Left hindlimb (tissue), 1 donor: Measurements from ENCODE around the gene PPARA.

ENCODE experiments used
- DNase-seq: peaks from one replicate; pipeline ENCODE4 v3.0.0-alpha.2; 2018

The PPARA gene

DNA sequence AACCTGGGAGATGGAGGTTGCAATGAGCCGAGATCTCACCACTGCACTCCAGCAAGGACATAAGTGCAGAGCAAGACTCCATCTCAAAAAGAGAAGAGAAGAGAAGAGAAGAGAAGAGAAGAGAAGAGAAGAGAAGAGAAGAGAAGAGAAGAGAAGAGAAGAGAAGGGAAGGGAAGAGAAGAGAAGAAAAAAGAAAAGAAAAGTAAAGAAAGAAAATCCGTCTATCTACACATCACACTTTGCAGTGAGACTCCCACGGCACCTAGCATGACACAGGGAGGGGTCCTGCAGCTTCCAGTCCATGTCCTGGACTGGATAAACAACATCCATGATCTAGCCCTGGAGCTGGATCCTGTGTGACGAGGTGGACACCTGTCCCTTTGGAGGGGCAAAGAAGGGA lies 4.0 kb upstream of the PPARA start:
- DNase-seq, result no peak

DNA sequence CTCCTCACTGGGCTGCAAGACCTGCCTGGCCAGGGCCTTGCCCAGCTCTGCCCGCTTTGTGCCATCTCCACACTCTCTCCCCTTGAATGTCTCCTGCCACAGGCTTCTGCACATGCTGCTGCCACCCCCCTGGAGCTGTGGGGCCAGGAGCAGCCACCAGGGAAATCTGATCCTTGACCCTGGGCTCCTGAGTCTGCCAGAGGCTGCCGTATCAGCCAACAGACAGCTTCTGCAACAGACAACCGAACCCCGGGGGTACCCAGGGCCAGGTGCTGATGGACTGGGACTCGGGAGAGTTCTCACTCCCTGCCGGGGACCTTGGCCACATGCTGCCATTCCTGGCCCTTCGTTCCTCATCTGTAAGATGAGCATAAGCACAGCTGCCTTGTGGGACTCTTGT lies 3.3 kb upstream of the PPARA start:
- peak; percentile 27 for DNase-seq

- DNase-seq, result peak; percentile 26
These were observed 2.7 kb upstream of the PPARA start for GRCh38 chr22:46147471-46148267.

DNA sequence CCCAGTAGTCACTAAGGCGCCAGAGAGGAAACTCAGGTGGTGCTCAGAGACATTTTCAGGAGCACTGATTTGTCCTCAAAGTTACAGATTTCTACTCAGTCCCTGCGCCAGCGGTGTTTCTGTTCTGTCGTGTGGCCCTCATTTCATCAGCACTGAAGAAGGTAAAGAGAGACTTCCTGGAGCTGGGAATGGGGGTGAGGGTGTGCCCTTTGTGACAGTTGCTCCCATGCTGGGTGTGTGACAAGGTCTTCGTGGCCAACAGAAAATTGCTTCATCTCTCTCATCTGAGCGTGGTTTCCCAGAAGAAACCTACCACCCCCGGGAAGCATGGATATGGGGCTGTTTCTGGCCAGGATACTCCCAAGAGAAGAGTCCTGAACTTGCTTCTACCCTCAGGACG lies 2.0 kb upstream of the PPARA start:
- DNase-seq, result no peak

- DNase-seq, result no peak
These were observed 1.4 kb upstream of the PPARA start for GRCh38 chr22:46148816-46149511.

- peak; percentile 80 for DNase-seq
These were observed 753 bp upstream of the PPARA start for GRCh38 chr22:46149512-46150033.

DNA sequence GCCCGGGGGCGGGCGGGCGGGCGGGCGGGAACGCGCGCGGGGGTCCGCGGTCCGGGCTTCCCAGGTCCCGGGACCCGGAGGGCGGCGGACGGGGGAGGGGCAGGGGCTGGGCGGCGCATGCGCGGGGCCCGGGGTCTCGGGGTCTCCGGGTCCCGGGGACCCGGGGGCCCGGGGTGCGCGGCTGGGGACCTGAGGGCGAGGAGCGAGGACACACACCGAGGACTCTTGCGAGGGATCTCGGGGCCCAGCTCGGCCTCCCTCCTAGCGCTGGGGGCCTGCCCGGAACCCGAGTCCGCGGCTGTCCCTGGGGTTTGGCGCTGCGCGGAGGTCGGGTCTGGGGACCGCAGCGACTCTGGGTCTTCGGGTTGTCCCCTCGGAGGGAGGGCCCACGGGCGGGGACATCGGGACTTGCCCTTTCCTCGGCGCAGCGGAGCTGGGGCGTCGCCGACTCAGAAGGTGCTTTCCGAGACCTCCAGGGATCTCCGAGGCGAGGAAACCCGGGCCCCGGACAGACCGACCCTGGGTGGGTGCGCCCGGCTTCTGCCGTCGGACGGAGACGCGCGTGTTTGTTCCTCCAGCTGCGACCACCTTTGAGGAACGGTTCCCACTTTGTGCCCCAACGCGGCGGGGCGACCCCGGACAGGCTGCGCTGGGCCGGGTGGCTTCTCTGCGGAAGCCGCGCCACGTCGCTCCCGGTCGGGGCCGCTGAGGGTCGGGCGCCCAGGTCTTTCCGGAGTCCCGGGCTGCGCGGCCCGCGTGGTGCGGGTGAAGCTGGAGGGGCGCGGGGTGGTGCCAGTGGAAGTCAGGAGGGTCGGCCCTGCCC lies 540 bp downstream of the PPARA start:
- no peak for DNase-seq

GRCh38 chr22:46153930-46154329 lies 3.6 kb downstream of the PPARA start:
- DNase-seq, result no peak

GRCh38 chr22:46156031-46156430 lies 5.7 kb downstream of the PPARA start:
- DNase-seq, result no peak

- no peak for DNase-seq
These were observed 8.0 kb downstream of the PPARA start for GRCh38 chr22:46158283-46158682.

DNA sequence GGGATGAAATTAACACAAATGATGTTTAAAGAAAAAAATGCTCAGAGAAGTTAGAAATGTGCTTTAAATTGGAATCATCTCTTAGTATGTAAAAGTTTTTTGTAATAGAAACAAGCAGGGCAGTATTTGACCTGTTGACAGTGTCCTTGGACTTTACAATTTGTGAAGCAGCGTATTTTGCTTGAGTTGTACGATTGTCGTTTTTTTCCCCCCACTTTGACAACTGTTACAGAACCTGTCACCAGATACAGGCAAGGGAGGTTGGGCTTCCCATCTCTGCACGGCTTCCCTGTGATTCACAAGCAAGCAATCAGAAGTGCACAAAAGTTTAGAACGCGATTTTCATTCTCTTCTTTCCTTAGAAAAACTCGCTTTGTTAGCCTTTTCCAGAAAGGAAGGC lies 8.9 kb downstream of the PPARA start:
- DNase-seq, result no peak

- DNase-seq, result no peak
These were observed 9.5 kb downstream of the PPARA start for GRCh38 chr22:46159777-46160176.

DNA sequence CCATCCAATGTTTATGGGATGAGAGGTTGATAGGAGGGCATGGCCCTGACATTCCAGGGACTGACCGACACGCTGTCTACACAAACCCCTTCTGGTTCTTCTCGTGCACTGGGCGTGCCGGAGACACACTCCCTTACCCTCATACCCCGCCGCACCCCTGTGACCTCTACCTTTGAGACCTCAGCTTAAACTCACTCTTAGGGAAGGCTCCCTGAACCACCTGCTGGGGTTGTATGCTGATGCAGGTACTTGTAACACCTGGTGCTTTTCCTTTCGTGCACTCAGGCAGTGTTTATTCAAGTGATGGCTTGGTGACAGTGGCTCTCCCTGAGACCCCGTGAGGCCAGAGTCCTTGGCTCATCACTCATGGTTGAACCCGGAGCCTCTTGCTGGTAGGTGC lies 12.0 kb downstream of the PPARA start:
- DNase-seq, result no peak

DNA sequence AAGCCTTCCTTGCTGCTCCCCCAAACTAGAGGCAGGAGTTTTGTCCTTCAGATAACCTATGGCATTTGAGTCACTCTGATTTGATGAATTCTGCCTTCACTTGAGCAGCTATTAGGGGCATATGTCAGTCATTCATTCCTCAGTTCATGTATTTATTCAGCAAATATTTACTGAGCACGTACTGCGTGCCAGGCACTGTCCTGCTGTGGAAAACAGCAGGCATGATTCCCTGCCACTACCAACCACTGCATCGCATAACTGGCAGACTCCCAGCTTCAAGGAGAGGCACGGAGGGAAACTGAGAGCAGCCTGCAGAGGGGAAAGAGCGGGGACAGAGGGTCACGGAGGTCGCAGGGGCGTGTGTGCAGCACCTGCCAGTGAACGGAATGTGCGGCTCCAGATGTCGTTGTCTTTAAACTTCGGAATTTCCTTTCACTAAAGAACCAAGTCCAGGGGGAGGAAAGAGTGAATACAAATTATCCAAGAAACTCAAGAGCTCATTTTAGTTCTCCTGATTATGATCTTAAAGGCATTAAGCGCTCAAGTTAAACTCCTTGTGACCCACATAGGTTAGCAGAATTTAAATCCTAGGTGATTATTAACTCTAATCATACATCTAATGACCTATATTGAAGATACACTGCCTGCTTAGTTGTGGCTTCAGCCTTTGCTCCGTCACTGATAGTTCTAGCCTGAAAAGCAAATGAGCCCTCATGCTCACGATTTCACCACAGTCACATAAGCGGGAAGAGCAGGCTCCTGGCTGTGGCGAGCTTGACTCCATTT lies 12.6 kb downstream of the PPARA start:
- no peak for DNase-seq

- DNase-seq, result no peak
These were observed 13.2 kb downstream of the PPARA start for GRCh38 chr22:46163557-46163888.

DNA sequence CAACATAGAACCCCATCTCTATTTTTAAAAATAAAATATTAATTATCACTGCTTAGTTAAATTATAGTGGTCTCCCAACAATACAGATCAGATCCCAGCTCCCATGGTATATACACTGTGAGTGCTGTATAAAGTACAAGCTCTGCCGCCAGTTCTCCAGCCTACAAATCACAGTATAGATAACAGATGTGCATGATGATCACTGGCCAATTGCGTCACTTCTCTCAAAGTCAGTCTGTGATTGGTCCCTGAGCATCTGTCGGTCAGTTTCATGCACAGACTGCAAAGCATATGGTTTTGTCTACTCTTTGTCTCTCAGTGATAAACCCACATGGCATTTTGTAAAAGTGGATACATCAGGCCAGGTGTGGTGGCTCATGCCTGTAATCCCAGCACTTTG lies 15.7 kb downstream of the PPARA start:
- DNase-seq, result no peak

DNA sequence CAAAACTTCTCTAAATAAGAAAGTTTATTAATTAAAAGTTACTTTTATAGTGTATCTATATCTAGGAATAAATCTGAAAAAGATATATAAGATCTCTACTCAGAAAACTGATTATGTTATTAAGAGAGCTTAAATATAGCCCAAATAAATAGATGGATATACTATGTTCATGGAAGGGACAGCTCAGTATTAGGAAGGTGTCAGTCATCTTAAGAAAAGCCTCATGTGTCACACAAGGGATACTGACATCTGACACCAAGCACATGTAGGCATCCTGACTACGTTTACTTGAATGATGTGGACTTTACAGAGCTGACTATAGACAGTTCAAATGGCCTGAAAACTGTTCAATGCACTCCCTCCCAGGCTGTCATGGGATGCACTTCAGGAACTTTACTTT lies 19.3 kb downstream of the PPARA start:
- DNase-seq, result no peak

DNA sequence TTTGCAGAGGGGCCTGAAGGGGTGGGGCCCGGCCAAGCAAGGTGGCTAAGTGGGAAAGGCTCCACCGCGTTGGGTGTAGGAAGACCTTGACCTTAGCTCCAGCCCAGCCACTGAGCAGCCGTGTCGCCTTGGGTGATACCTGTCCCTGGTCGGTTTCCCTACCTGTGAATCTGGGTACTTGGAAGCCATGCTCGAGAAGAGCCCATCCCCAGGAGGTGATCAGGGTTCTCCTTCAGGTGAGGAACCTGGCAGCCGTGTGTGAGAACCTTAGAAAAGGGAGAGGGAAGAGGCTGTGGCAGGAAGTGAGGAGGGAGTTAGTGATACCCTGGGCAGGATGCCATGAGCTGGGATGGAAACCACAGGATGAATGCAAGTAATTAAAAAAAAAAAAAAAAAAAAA lies 21.6 kb downstream of the PPARA start:
- DNase-seq, result no peak

GRCh38 chr22:46172522-46173110 lies 22.3 kb downstream of the PPARA start:
- DNase-seq, result no peak

DNA sequence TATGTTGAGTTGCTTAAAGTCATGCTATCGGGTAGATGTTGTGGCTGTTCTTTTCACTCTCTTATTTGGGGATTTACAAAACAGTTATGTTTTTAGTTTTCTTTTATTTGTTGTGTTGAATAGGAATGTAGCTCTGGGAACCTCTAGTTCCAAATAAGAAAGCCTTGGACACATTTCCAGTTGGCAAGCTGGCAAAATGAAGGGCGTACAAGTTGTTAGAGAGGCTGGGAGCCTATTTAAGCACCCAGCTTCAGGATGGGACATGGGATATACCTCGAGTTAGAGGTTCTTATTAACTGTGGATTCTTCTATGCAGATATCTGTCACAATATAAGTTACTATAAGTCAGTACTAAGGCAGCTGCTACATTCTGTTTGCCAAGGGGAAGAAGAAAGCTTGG lies 22.8 kb downstream of the PPARA start:
- DNase-seq, result no peak

GRCh38 chr22:46175631-46176030 lies 25.3 kb downstream of the PPARA start:
- no peak for DNase-seq

DNA sequence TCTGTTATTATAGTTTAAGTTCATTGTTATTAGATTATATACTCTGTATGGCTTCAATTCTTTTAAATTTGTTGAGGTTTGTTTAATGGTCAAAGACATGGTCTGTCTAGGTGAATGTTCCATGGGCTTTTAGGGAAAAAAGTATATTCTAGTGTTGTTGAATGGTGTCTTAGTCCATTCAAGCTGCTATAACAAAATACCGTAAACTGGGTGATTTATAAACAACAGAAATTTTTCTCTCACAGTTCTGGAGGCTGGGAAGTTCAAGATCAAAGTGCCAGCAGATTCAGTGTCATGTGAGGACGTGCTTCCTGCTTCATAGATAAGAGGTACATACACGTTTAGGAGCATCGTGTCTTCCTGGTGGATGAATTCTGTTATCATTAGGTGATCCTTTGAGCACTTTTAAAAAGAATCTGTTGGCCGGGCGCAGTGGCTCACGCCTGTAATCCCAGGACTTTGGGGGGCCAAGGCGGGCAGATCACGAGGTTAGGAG lies 26.2 kb downstream of the PPARA start:
- DNase-seq, result no peak
